Smooth muscle cell (in vitro differentiated cells): ENCODE data around the gene ENOX1. TPM values are rescaled to one million over a fixed set of nuclear protein-coding genes. Genes with fewer than 3 reads are reported as not detected.

Experiments used
- DNase-seq: peaks from one replicate; lab custom pipeline; 2025; ENCODE audit not compliant: unreplicated experiment; lab: John Stamatoyannopoulos, UW
- H2AFZ ChIP-seq: fragments of 200-600 bp; sonication (generic); 2 replicates; pipeline ENCODE4 v1.6.0; 2016; ENCODE audit warnings: antibody characterized with exemption, low read depth, mild to moderate bottlenecking
- H3F3A ChIP-seq: fragments of 200-600 bp; sonication (generic); 2 replicates; pipeline ENCODE4 v1.6.0; 2017; ENCODE audit warnings: antibody characterized with exemption, low read depth
- H3K27ac ChIP-seq: fragments of 200-600 bp; sonication (generic); 2 replicates; pipeline ENCODE4 v1.5.1; 2016; ENCODE audit warnings: low read depth, mild to moderate bottlenecking
- H3K27me3 ChIP-seq: fragments of 200-600 bp; sonication (generic); 2 replicates; pipeline ENCODE4 v1.6.1; 2016; ENCODE audit warnings: low read depth, mild to moderate bottlenecking
- H3K36me3 ChIP-seq: fragments of 200-600 bp; sonication (generic); 2 replicates; pipeline ENCODE4 v1.5.1; 2016; ENCODE audit warnings: low read depth
- H3K4me1 ChIP-seq: fragments of 200-600 bp; sonication (generic); 2 replicates; pipeline ENCODE4 v1.5.1; 2016; ENCODE audit warnings: low read depth
- H3K4me2 ChIP-seq: fragments of 200-600 bp; sonication (generic); 2 replicates; pipeline ENCODE4 v1.6.0; 2016; ENCODE audit warnings: mild to moderate bottlenecking
- H3K4me3 ChIP-seq: fragments of 200-600 bp; sonication (generic); 2 replicates; pipeline ENCODE4 v1.5.1; 2016; ENCODE audit warnings: mild to moderate bottlenecking
- H3K79me2 ChIP-seq: fragments of 200-600 bp; sonication (generic); 2 replicates; pipeline ENCODE4 v1.6.0; 2016; ENCODE audit warnings: low read depth, mild to moderate bottlenecking
- H3K9ac ChIP-seq: fragments of 200-600 bp; sonication (generic); 2 replicates; pipeline ENCODE4 v1.6.0; 2016; ENCODE audit warnings: low read depth
- H3K9me3 ChIP-seq: fragments of 200-600 bp; sonication (generic); replicated peaks from 2 replicates; pipeline ENCODE4 v1.5.1; 2016; ENCODE audit warnings: low read depth
- H4K20me1 ChIP-seq: fragments of 200-600 bp; sonication (generic); 2 replicates; pipeline ENCODE4 v1.6.0; 2016; ENCODE audit warnings: low read depth
- WGBS: methylation state at CpG from one replicate; pipeline ENCODE4 v1.1.7; 2016; ENCODE audit warnings: low lambda C conversion rate; 5-methylcytosine and 5-hydroxymethylcytosine counted together
- polyA plus RNA-seq: library from polyadenylated mRNA; unstranded; fragments of >200 nt; fragmentation: Nextera tagmentation; extraction: Ambion mirVana; gene quantifications from 2 replicates; pipeline ENCODE4 v1.2.1, GENCODE V29; 2016
- total RNA-seq: library from RNA; depleted of rRNA; stranded (reverse); fragments of >200 nt; gene quantifications from 2 replicates; pipeline ENCODE4 v1.2.3, GENCODE V29; 2014
- TF ChIP-seq, protein P1 (sequence below): fragments of 200-600 bp; sonication (generic); IDR thresholded peaks from 2 replicates; pipeline ENCODE4 v1.5.1; 2017; ENCODE audit warnings: borderline replicate concordance, mild to moderate bottlenecking, antibody characterized with exemption; ENCODE audit not compliant: insufficient read depth, poor library complexity, severe bottlenecking

Gene ENOX1
- total and polyA plus RNA-seq, 2 experiments from 2014 or later: 1.9 to 2.6 TPM

DNA sequence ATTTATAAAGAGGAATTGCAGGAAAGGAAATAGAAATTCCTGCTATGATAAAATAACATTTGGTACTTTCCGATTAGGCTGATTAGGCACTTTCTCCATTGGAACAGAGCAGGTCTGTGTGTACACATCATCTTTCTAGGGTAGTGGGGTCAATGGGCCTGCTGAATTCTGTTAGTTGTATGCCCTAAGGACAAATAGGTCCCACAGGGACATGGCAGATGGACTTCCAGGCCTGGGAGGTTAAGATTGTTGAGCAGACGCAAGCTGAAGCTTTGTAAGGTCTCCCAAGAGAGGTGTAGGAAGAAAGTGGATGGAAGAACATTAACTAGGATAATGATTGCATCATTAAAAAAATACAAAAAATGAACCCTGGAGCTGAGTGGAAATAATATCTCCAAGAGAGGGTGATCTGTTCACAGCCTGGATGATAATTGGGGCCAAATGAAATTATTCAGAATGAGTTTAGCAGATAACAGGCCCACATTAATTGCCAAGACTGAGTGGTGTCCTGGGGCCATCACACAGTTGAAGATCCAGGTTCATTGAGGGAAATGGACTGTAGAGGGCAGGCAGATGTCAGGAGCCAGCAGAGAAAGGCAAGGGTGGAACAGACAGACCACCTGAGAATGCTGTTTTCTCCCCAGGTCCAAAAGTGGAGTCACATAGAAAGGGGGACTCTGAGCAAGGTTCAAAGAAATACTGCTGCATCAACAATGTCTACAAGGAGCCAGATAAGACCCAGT, 548.3 kb downstream of the ENOX1 start:
- TF ChIP-seq, protein P1, sequence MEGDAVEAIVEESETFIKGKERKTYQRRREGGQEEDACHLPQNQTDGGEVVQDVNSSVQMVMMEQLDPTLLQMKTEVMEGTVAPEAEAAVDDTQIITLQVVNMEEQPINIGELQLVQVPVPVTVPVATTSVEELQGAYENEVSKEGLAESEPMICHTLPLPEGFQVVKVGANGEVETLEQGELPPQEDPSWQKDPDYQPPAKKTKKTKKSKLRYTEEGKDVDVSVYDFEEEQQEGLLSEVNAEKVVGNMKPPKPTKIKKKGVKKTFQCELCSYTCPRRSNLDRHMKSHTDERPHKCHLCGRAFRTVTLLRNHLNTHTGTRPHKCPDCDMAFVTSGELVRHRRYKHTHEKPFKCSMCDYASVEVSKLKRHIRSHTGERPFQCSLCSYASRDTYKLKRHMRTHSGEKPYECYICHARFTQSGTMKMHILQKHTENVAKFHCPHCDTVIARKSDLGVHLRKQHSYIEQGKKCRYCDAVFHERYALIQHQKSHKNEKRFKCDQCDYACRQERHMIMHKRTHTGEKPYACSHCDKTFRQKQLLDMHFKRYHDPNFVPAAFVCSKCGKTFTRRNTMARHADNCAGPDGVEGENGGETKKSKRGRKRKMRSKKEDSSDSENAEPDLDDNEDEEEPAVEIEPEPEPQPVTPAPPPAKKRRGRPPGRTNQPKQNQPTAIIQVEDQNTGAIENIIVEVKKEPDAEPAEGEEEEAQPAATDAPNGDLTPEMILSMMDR: no peak
- no peak for DNase-seq
- Histone ChIP-seq H3K27ac (no peak overlapping the region), H3K4me3 (no peak overlapping the region), H3K36me3 (no peaks in the 10 kb centered on the region), H3K27me3 (no peaks in the 10 kb centered on the region), H3K79me2 (no peaks in the 10 kb centered on the region), H3K9me3 (no peaks in the 10 kb centered on the region), H3K4me1 (no peaks in the 10 kb centered on the region), H3K9ac (no peak overlapping the region), H3F3A (no peaks in the 10 kb centered on the region), H3K4me2 (no peak overlapping the region), H2AFZ (no peak overlapping the region), H4K20me1 (no peaks in the 10 kb centered on the region)
- 96% methylated on average over 2 of the region's 2 CpGs for WGBS

DNA sequence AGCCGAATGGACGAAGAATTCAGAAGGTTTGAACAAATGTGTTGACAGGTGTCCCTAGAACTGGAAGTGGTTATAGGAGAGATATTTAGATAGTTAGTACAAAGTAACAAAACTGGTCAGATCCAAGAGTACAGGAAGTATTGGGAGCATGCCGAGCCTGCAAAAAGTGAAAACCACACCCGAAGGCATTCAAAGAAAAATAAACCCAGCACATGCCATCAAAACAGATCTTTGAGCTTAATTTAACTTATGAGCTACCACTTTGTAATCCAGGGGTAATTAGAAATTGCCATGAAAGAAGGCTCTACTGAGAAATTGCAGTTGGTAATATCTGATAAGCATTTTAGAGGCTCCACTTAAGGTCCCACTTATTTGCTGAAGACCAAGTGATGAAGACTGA, 549.2 kb downstream of the ENOX1 start:
- Histone ChIP-seq H3K4me1 (no peaks in the 10 kb centered on the region), H3K9me3 (no peaks in the 10 kb centered on the region), H3K36me3 (no peaks in the 10 kb centered on the region), H3K27me3 (no peaks in the 10 kb centered on the region), H3K27ac (no peak overlapping the region), H3K4me2 (no peak overlapping the region), H3K79me2 (no peaks in the 10 kb centered on the region), H2AFZ (no peak overlapping the region), H4K20me1 (no peaks in the 10 kb centered on the region), H3K4me3 (no peak overlapping the region), H3F3A (no peaks in the 10 kb centered on the region), H3K9ac (no peak overlapping the region)
- no peak for DNase-seq
- TF ChIP-seq, protein P1: no peak
- WGBS: 97% methylated on average over 4 of the region's 4 CpGs

DNA sequence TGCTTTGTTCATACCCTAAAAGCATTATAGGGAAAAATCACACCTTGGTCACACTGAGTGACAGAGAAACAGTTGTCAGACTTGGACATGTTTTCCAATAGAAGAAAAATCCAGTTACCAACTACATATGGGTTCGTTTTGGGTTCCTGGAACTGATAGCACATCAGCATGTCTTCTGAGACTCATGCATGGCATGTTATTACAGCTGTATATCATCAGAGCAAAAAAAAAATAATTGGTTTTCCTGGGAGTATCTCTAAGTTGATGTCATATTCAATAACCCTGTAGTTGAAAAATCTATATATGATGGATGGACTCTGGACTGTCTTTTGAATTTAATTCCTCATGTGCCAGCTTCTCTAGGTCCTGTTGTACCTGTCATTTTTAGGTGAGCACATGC, 551.7 kb downstream of the ENOX1 start:
- no peaks in the 10 kb centered on the region for H3K27me3 ChIP-seq
- H3K9ac ChIP-seq: no peak overlapping the region
- H3K4me2 ChIP-seq: no peak overlapping the region
- no peak for DNase-seq
- no peak overlapping the region for H3K27ac ChIP-seq
- H2AFZ ChIP-seq: no peak overlapping the region
- no peak overlapping the region for H3K4me3 ChIP-seq
- H3F3A ChIP-seq: no peaks in the 10 kb centered on the region
- no peaks in the 10 kb centered on the region for H3K36me3 ChIP-seq
- WGBS: 76% methylated on average over 1 of the region's 1 CpG
- no peaks in the 10 kb centered on the region for H3K4me1 ChIP-seq
- no peaks in the 10 kb centered on the region for H3K9me3 ChIP-seq
- H4K20me1 ChIP-seq: no peaks in the 10 kb centered on the region
- TF ChIP-seq, protein P1: no peak
- no peaks in the 10 kb centered on the region for H3K79me2 ChIP-seq

DNA sequence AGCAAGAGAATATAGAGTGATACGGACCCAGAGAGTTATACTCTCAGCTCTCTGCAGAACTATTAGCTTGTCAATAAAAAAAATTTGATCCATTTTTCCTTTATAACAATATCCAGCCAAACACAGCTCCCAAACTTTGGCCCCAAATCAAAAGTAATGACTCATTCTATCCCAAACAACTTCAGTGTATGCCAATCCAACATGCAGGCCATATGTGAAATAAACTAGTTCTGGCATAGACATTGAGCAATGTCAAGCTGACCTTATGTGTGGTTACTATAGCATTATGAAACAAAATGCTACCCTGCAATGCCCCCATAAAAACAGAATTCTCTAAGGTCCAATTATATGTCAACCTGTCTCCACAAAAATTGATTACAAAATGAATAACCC, 553.9 kb downstream of the ENOX1 start:
- WGBS: 93% methylated on average over 1 of the region's 1 CpG

More for the DNA sequence above, 553.9 kb downstream of the ENOX1 start:
- H3K4me2 ChIP-seq: no peak overlapping the region
- H4K20me1 ChIP-seq: no peaks in the 10 kb centered on the region
- DNase-seq: no peak
- TF ChIP-seq, protein P1: no peak
- H3K27me3 ChIP-seq: no peaks in the 10 kb centered on the region
- H3K9ac ChIP-seq: no peak overlapping the region
- no peaks in the 10 kb centered on the region for H3K36me3 ChIP-seq
- no peaks in the 10 kb centered on the region for H3K79me2 ChIP-seq
- H3K27ac ChIP-seq: no peak overlapping the region
- no peaks in the 10 kb centered on the region for H3K4me1 ChIP-seq
- no peak overlapping the region for H3K4me3 ChIP-seq
- H3F3A ChIP-seq: no peaks in the 10 kb centered on the region
- no peak overlapping the region for H2AFZ ChIP-seq
- H3K9me3 ChIP-seq: no peaks in the 10 kb centered on the region
